Coronary artery (tissue), 2 donors: ENCODE results near the gene GKN2.

Experiments used
- DNase-seq: peaks from one replicate; pipeline ENCODE4 v3.0.0-alpha.2; 2017; ENCODE audit warnings: low spot score
- H3K27ac ChIP-seq, 2 donors: fragments of 200-600 bp; sonication (generic); one replicate each; pipeline ENCODE4 v1.5.1; 2016 to 2019
- H3K4me3 ChIP-seq: fragments of 200-600 bp; sonication (generic); 2 replicates; pipeline ENCODE4 v1.5.1; 2016; ENCODE audit warnings: mild to moderate bottlenecking, moderate library complexity
- CTCF ChIP-seq: fragments of 200-600 bp; sonication (generic); IDR thresholded peaks from one replicate; pipeline ENCODE4 v1.5.1; 2019; ENCODE audit warnings: antibody characterized with exemption

The GKN2 gene

GRCh38 chr2:68992341-68992740, 39.6 kb upstream of the GKN2 start:
- DNase-seq, result no peak
- no peak for TF ChIP-seq CTCF
- no peak overlapping the region for H3K4me3 ChIP-seq
- no peak overlapping the region for H3K27ac ChIP-seq

GRCh38 chr2:68989035-68989434, 36.3 kb upstream of the GKN2 start:
- no peak for TF ChIP-seq CTCF
- Histone ChIP-seq H3K27ac (no peak overlapping the region), H3K4me3 (no peak overlapping the region)
- DNase-seq, result no peak

GRCh38 chr2:68987021-68987503, 34.4 kb upstream of the GKN2 start:
- no peak overlapping the region for H3K27ac ChIP-seq
- TF ChIP-seq CTCF, result no peak
- H3K4me3 ChIP-seq, result no peak overlapping the region
- DNase-seq, result no peak

- TF ChIP-seq CTCF, result no peak
- no peak for DNase-seq
- Histone ChIP-seq H3K27ac (no peak overlapping the region), H3K4me3 (no peak overlapping the region)
Observed at GRCh38 chr2:68980956-68981355, 28.3 kb upstream of the GKN2 start.

GRCh38 chr2:68978098-68978497, 25.4 kb upstream of the GKN2 start:
- H3K4me3 ChIP-seq, result no peak overlapping the region
- DNase-seq, result no peak
- no peak for TF ChIP-seq CTCF
- no peak overlapping the region for H3K27ac ChIP-seq

GRCh38 chr2:68977453-68977852, 24.8 kb upstream of the GKN2 start:
- H3K27ac ChIP-seq, result no peak overlapping the region
- DNase-seq, result no peak
- TF ChIP-seq CTCF, result no peak
- H3K4me3 ChIP-seq, result no peak overlapping the region

- H3K4me3 ChIP-seq, result no peak overlapping the region
- H3K27ac ChIP-seq, result no peak overlapping the region
- TF ChIP-seq CTCF, result no peak
- no peak for DNase-seq
Observed at GRCh38 chr2:68975844-68976243, 23.2 kb upstream of the GKN2 start.
